IMR-90 (cell line): ENCODE results near the gene OSBPL9. TPM values are rescaled to one million over a fixed set of nuclear protein-coding genes. Genes with fewer than 3 reads are reported as not detected.

ENCODE experiments used
- ATAC-seq: fragments of 200-7000 bp; cut with Tn5 transposase; 2 replicates; pipeline ENCODE4 v1.9.1; 2020; ENCODE audit warnings: low read depth, mild to moderate bottlenecking, moderate library complexity
- BruUV-seq: library from RNA; stranded (reverse); fragments of 400-500 nt; replicated peaks from 2 replicates; lab custom pipeline; 2021; lab: Mats Ljungman, UMichigan
- CTCF ChIA-PET: fragments of 300-600 bp; formaldehyde crosslinking; extraction: SDS; loops from one replicate; lab custom pipeline; 2021; ENCODE audit warnings: antibody characterized with exemption; lab: Yijun Ruan, JAX
- POLR2A ChIA-PET: fragments of 300-600 bp; sonication (Branson Sonifier 250); formaldehyde crosslinking; loops from one replicate; lab custom pipeline; 2022; ENCODE audit warnings: antibody characterized with exemption; ENCODE audit not compliant: unreplicated experiment; lab: Charles Lee
- DNase-seq: peaks from one replicate; pipeline ENCODE4 v3.0.0; 2013
- H2AFZ ChIP-seq: replicated peaks from 2 replicates; pipeline ENCODE3; 2013; ENCODE audit warnings: low read length, mild to moderate bottlenecking; ENCODE audit not compliant: poor library complexity
- H2AK5ac ChIP-seq: 2 replicates; pipeline ENCODE4 v1.6.1; 2013; ENCODE audit warnings: low read depth, low read length, inconsistent platforms
- H2AK9ac ChIP-seq: replicated peaks from 2 replicates; pipeline ENCODE3; 2013; ENCODE audit warnings: mild to moderate bottlenecking, low read depth, low read length, moderate library complexity; ENCODE audit not compliant: poor library complexity
- H2BK120ac ChIP-seq: 2 replicates; pipeline ENCODE4 v1.6.1; 2013; ENCODE audit warnings: low read depth, low read length, inconsistent platforms
- H2BK15ac ChIP-seq: 3 replicates; pipeline ENCODE4 v1.6.1; 2013; ENCODE audit warnings: low read depth, low read length, inconsistent platforms
- H2BK20ac ChIP-seq: 2 replicates; pipeline ENCODE4 v1.6.1; 2013; ENCODE audit warnings: low read depth, mild to moderate bottlenecking, inconsistent platforms, low read length, moderate library complexity
- H2BK5ac ChIP-seq: 2 replicates; pipeline ENCODE4 v1.6.1; 2013; ENCODE audit warnings: mild to moderate bottlenecking, low read depth, low read length, inconsistent platforms; ENCODE audit not compliant: poor library complexity, severe bottlenecking
- H3K14ac ChIP-seq: replicated peaks from 2 replicates; pipeline ENCODE4 v1.6.1; 2013; ENCODE audit warnings: low read depth, low read length, inconsistent platforms
- H3K18ac ChIP-seq: 2 replicates; pipeline ENCODE4 v1.6.1; 2013; ENCODE audit warnings: low read depth, low read length, control low read depth
- H3K23ac ChIP-seq: 2 replicates; pipeline ENCODE4 v1.6.1; 2013; ENCODE audit warnings: low read depth, low read length, inconsistent platforms
- H3K27ac ChIP-seq: 2 replicates; pipeline ENCODE4 v1.5.1; 2013; ENCODE audit warnings: mild to moderate bottlenecking, control low read depth, low read length; ENCODE audit not compliant: insufficient read depth
- H3K27me3 ChIP-seq: 2 replicates; pipeline ENCODE4 v1.6.1; 2013; ENCODE audit warnings: low read length; ENCODE audit not compliant: control insufficient read depth, insufficient read depth
- H3K36me3 ChIP-seq: 2 replicates; pipeline ENCODE4 v1.6.1; 2013; ENCODE audit warnings: low read length, mixed read lengths; ENCODE audit not compliant: control insufficient read depth, insufficient read depth
- H3K4ac ChIP-seq: 2 replicates; pipeline ENCODE4 v1.6.1; 2013; ENCODE audit warnings: low read depth, low read length, inconsistent platforms
- H3K4me1 ChIP-seq: 2 replicates; pipeline ENCODE4 v1.6.1; 2013; ENCODE audit warnings: low read length, mixed read lengths; ENCODE audit not compliant: control insufficient read depth, insufficient read depth
- H3K4me2 ChIP-seq: 2 replicates; pipeline ENCODE4 v1.6.1; 2013; ENCODE audit warnings: low read depth, mild to moderate bottlenecking, control low read depth, low read length, moderate library complexity
- H3K4me3 ChIP-seq: 2 replicates; pipeline ENCODE4 v1.5.1; 2013; ENCODE audit warnings: low read depth, mild to moderate bottlenecking, control low read depth, low read length, moderate library complexity; ENCODE audit not compliant: insufficient read depth
- H3K56ac ChIP-seq: 2 replicates; pipeline ENCODE4 v1.6.1; 2013; ENCODE audit warnings: low read length, inconsistent platforms; ENCODE audit not compliant: insufficient read depth; ENCODE audit errors: extremely low read depth
- H3K79me1 ChIP-seq, 2 experiments: 2 replicates each; pipeline ENCODE4 v1.6.1; 2013; ENCODE audit warnings: low read length in 2 of 2, inconsistent platforms in 1 of 2, low read depth in 1 of 2
- H3K9ac ChIP-seq: 2 replicates; pipeline ENCODE4 v1.6.1; 2013; ENCODE audit warnings: low read depth, low read length, control low read depth
- H3K9me1 ChIP-seq: 2 replicates; pipeline ENCODE4 v1.6.1; 2013; ENCODE audit warnings: low read length, inconsistent platforms; ENCODE audit not compliant: insufficient read depth
- H3K9me3 ChIP-seq: 2 replicates; pipeline ENCODE4 v1.6.1; 2013; ENCODE audit warnings: low read length; ENCODE audit not compliant: control insufficient read depth, insufficient read depth
- H4K20me1 ChIP-seq: 2 replicates; pipeline ENCODE4 v1.6.1; 2013; ENCODE audit warnings: low read length, inconsistent platforms; ENCODE audit not compliant: insufficient read depth
- H4K5ac ChIP-seq: 2 replicates; pipeline ENCODE4 v1.6.1; 2013; ENCODE audit warnings: mild to moderate bottlenecking, low read depth, low read length, control low read depth
- H4K8ac ChIP-seq, 2 experiments: 2 replicates each; pipeline ENCODE4 v1.6.1; 2013; ENCODE audit warnings: low read depth in 2 of 2, low read length in 2 of 2, control low read depth in 1 of 2, inconsistent platforms in 1 of 2
- H4K91ac ChIP-seq: 2 replicates; pipeline ENCODE4 v1.6.1; 2013; ENCODE audit warnings: low read depth, low read length, inconsistent platforms; ENCODE audit not compliant: insufficient read depth
- BHLHE40 ChIP-seq: fragments of 150-350 bp; IDR thresholded peaks from 2 replicates; pipeline ENCODE4 v1.6.1; 2016; ENCODE audit warnings: mild to moderate bottlenecking, low read depth, low read length
- CEBPB ChIP-seq: IDR thresholded peaks from 2 replicates; pipeline ENCODE4 v1.6.1; 2012; ENCODE audit warnings: low read depth, low read length, improper control_type of control experiment
- CTCF ChIP-seq: conservative IDR thresholded peaks from 2 replicates; pipeline ENCODE4 v1.5.1; 2012; ENCODE audit warnings: mild to moderate bottlenecking, low read depth, low read length, improper control_type of control experiment
- ELK1 ChIP-seq: fragments of 150-350 bp; IDR thresholded peaks from 2 replicates; pipeline ENCODE4 v1.6.1; 2016; ENCODE audit warnings: low read depth, mild to moderate bottlenecking, low read length, moderate library complexity, borderline replicate concordance
- FOS ChIP-seq: fragments of 150-350 bp; IDR thresholded peaks from 2 replicates; pipeline ENCODE4 v1.6.1; 2016; ENCODE audit warnings: low read depth, low read length
- MAFK ChIP-seq: IDR thresholded peaks from 2 replicates; pipeline ENCODE4 v1.6.1; 2012; ENCODE audit warnings: low read depth, low read length, improper control_type of control experiment
- MAZ ChIP-seq: IDR thresholded peaks from 2 replicates; pipeline ENCODE4 v1.6.1; 2012; ENCODE audit warnings: low read depth, mild to moderate bottlenecking, low read length, improper control_type of control experiment, moderate library complexity, borderline replicate concordance
- MXI1 ChIP-seq: IDR thresholded peaks from 2 replicates; pipeline ENCODE4 v1.6.1; 2012; ENCODE audit warnings: low read depth, mild to moderate bottlenecking, low read length, moderate library complexity, borderline replicate concordance
- NFE2L2 ChIP-seq: fragments of 150-350 bp; IDR thresholded peaks from 2 replicates; pipeline ENCODE4 v1.6.1; 2016; ENCODE audit warnings: low read depth, mild to moderate bottlenecking, low read length
- POLR2A ChIP-seq: IDR thresholded peaks from 2 replicates; pipeline ENCODE4 v1.6.1; 2012; ENCODE audit warnings: mild to moderate bottlenecking, low read depth, low read length
- RAD21 ChIP-seq: IDR thresholded peaks from 2 replicates; pipeline ENCODE4 v1.6.1; 2012; ENCODE audit warnings: low read length, improper control_type of control experiment
- RFX5 ChIP-seq: IDR thresholded peaks from 2 replicates; pipeline ENCODE4 v1.8.0; 2012; ENCODE audit warnings: low read depth, mild to moderate bottlenecking, low read length, moderate library complexity
- USF2 ChIP-seq: fragments of 150-350 bp; IDR thresholded peaks from 2 replicates; pipeline ENCODE4 v1.6.1; 2017; ENCODE audit warnings: mild to moderate bottlenecking, antibody characterized with exemption, low read length, low read depth
- WGBS, 2 experiments: methylation state at CpG; one replicate each; pipeline versions ENCODE4 v1.1.5 to v1.1.7; 2013; ENCODE audit warnings: missing lambda C conversion rate in 2 of 2; ENCODE audit not compliant: insufficient read length in 1 of 2; ENCODE audit errors: extremely low coverage in 2 of 2; 5-methylcytosine and 5-hydroxymethylcytosine counted together
- dilution Hi-C: fragments of 300-500 bp; cut with HindIII; formaldehyde crosslinking; loops from one replicate; pipeline ENCODE4 v1.14.3; 2018; ENCODE audit warnings: low sequenced_read_pairs; ENCODE audit not compliant: unreplicated experiment
- in situ Hi-C: fragments of 300-500 bp; cut with MboI; formaldehyde crosslinking; loops from 3 replicates; pipeline ENCODE4 v1.14.3; 2019; ENCODE audit warnings: low sequenced_read_pairs, inconsistent platforms, mixed read lengths
- intact Hi-C: fragments of 100-400 bp; cut with micrococcal nuclease; formaldehyde crosslinking; loops from 2 replicates; pipeline ENCODE4 v1.10.0; 2022
- polyA plus RNA-seq, 3 experiments: library from polyadenylated mRNA; depleted of rRNA; stranded (reverse); fragments of >200 nt; gene quantifications; 2 replicates each; pipeline ENCODE4 v1.2.3, GENCODE V29; 2012; ENCODE audit warnings: low replicate concordance in 1 of 3
- total RNA-seq: library from RNA; depleted of rRNA; stranded (reverse); fragments of >200 nt; gene quantifications from 2 replicates; pipeline ENCODE4 v1.2.3, GENCODE V29; 2012

OSBPL9 gene
- total and polyA plus RNA-seq, 2 of the 4 experiments (the other 2 are of a cell fraction) = 51.4 to 127 TPM

- Histone ChIP-seq H3K9me3 (no peaks in the 10 kb centered on the region), H3K4me3 (no peak overlapping the region), H4K20me1 (0 out of 2 replicates have a peak, but pooled peaks cover 3% of the 10 kb centered on the region), H2AK5ac (no peak overlapping the region), H2AFZ (no peak overlapping the region), H3K79me1 (peaks cover 33 to 72% of the 10 kb centered on the region in 2 experiments), H3K56ac (no peak overlapping the region), H2BK15ac (no peak overlapping the region), H3K36me3 (peaks cover 4% of the 10 kb centered on the region; the same call in 1 of the 2 replicates), H3K27me3 (no peaks in the 10 kb centered on the region), H2BK5ac (no peak overlapping the region), H3K14ac (no peak overlapping the region), H3K9me1 (peaks cover 19% of the 10 kb centered on the region), H3K4ac (no peak overlapping the region), H4K8ac (no peak overlapping the region), H2BK20ac (no peak overlapping the region), H3K27ac (no peak overlapping the region), H3K9ac (no peak overlapping the region), H3K23ac (no peak overlapping the region), H4K5ac (no peak overlapping the region), H3K4me2 (no peak overlapping the region), H4K91ac (no peak overlapping the region), H3K4me1 (peaks cover 18% of the 10 kb centered on the region), H3K18ac (no peak overlapping the region), H2BK120ac (no peak overlapping the region), H2AK9ac (no peak overlapping the region)
- DNase-seq = no peak
- ChIA-PET POLR2A (no interaction called here), CTCF (no interaction called here)
- ATAC-seq = no peak
- 100% methylated on average over 1 of the region's 3 CpGs; no CpG with 5 or more reads in 1 of the 2 experiments for WGBS, 2 experiments
- TF ChIP-seq MAFK = no peak
- TF ChIP-seq ELK1 = no peak
- no peak for TF ChIP-seq CTCF
- TF ChIP-seq CEBPB = no peak
- no peak for TF ChIP-seq RAD21
- no peak for TF ChIP-seq MAZ
- no peak for TF ChIP-seq POLR2A
- no peak for TF ChIP-seq USF2
- TF ChIP-seq FOS = no peak
- no peak for TF ChIP-seq MXI1
- TF ChIP-seq NFE2L2 = no peak
- no peak for TF ChIP-seq RFX5
- TF ChIP-seq BHLHE40 = no peak
- in situ Hi-C loops (no loop called here), dilution Hi-C loops (no loop called here), intact Hi-C loops (no loop called here)
- no TSS peak for BruUV-seq
Observed at GRCh38 chr1:51651552-51651942, 34.7 kb downstream of the OSBPL9 start.
